Measurements from ENCODE around the gene RBM20. TPM values are rescaled to one million over a fixed set of nuclear protein-coding genes. Genes with fewer than 3 reads are reported as not detected.
A peak's percentile ranks its signal among the peaks of the same experiment; 100 is the strongest.

Gene RBM20
- total RNA-seq, 1 donor from 2014 or later: 0.32 TPM

DNA sequence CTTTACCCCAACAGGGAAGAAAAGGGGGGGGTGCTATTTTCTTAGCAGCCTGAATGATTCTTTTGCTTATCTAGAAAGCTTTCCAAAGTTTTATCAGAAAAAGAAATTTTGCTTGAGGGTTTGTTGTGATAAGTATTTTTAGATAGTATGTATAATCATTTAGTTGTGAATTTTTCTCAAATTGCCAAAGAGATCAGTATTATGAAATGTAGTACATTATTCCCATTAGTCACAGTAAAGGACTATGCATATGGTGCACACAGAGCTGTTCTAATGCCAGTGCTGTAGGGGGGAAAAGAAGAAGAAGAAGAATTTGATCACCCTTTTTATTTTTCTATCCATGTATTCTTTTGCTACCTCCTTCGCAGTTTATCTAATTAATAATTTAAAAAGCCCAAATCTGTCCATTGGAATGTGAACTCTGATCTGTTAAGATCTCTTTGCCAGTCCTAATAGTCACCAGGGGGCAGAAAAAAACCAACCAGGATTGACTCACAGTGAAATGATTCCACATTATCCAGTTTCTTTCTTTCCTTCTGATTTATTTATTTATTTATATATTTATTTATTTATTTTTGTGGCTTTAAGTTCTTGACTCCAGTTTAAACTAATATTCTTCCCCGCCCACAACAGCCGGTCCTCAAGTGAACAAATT, 4.7 kb downstream of the RBM20 start:
- Mint-ChIP-seq H3K36me3 (no peaks in the 10 kb centered on the region), H3K27me3 (ENCODE audit: insufficient read depth, low read depth) (peaks cover 12% of the 10 kb centered on the region), H3K4me1 (peaks cover 46% of the 10 kb centered on the region), H3K9me3 (no peaks in the 10 kb centered on the region), H3K27ac (no peak overlapping the region), H3K4me3 (no peak overlapping the region)
- Histone ChIP-seq H3K27me3 (peaks cover 52% of the 10 kb centered on the region), H3K9me3 (ENCODE audit: low read depth) (no peaks in the 10 kb centered on the region), H3K9ac (no peak overlapping the region), H3K36me3 (no peaks in the 10 kb centered on the region), H3K4me2 (no peak overlapping the region), H3K79me2 (ENCODE audit: low read depth) (no peaks in the 10 kb centered on the region), H4K20me1 (ENCODE audit: low read depth) (peaks cover 9% of the 10 kb centered on the region), H3K27ac (no peak overlapping the region), H3K4me3 (no peak overlapping the region), H3K4me1 (peaks cover 17% of the 10 kb centered on the region), H3F3A (ENCODE audit: low read depth) (peaks cover 1% of the 10 kb centered on the region), H2AFZ (replicated peaks) (no peak overlapping the region)
- TF ChIP-seq, protein P1, sequence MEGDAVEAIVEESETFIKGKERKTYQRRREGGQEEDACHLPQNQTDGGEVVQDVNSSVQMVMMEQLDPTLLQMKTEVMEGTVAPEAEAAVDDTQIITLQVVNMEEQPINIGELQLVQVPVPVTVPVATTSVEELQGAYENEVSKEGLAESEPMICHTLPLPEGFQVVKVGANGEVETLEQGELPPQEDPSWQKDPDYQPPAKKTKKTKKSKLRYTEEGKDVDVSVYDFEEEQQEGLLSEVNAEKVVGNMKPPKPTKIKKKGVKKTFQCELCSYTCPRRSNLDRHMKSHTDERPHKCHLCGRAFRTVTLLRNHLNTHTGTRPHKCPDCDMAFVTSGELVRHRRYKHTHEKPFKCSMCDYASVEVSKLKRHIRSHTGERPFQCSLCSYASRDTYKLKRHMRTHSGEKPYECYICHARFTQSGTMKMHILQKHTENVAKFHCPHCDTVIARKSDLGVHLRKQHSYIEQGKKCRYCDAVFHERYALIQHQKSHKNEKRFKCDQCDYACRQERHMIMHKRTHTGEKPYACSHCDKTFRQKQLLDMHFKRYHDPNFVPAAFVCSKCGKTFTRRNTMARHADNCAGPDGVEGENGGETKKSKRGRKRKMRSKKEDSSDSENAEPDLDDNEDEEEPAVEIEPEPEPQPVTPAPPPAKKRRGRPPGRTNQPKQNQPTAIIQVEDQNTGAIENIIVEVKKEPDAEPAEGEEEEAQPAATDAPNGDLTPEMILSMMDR (IDR thresholded peaks at IDR 0.05): no peak
- no peak for TF ChIP-seq EZH2 (IDR thresholded peaks at IDR 0.05)
- TF ChIP-seq EZH2phosphoT487 (IDR thresholded peaks at IDR 0.05): no peak
- DNase-seq (ENCODE audit: low spot score): no peak

DNA sequence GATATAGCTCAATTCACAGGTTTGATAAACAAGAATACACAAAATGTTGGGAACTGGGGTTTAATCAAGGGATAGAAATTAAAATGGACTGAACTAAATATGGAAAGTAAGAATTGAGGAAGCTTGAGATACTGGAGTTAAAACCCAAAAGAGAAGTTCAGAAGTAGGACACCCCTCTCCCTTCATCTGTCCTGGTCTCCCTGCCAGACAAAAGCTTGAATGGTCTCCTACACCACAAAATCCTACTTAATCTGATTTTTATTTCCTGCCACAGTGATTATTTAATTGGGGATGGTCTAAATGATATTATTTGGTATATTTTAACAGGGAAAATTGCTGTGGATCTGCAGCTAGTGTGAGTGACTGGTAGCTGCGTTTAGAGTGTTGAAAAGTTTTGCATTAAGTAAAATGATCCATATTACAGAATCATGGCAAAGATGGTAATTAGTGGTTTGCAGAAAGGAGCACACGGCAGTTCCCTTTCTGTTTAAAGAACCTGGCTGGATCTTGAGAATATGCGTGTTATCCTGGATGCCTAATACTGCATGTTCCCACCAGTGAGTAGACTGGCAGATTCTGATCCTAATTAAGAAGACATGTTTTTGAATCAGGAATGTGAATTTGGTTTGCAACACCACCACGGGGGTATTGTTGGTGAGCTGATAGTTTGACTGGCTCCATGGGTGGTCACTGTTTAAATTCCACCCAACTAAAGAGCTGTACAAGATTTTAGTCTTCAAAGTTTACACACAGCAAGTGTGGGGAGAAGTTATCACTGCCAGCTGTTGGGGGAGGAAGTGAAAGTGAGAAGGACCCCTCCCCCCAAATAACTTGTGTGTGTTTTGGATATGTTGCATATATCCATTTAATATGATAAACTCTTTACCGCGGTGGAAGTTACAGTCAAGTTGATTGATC, 5.5 kb downstream of the RBM20 start:
- Histone ChIP-seq H3K4me3 (no peak overlapping the region), H3K4me2 (no peak overlapping the region), H3K79me2 (ENCODE audit: low read depth) (no peaks in the 10 kb centered on the region), H3F3A (ENCODE audit: low read depth) (no peaks in the 10 kb centered on the region), H3K4me1 (peaks cover 15% of the 10 kb centered on the region), H3K27ac (no peak overlapping the region), H2AFZ (replicated peaks) (no peak overlapping the region), H3K27me3 (peaks cover 44% of the 10 kb centered on the region), H3K9me3 (ENCODE audit: low read depth) (no peaks in the 10 kb centered on the region), H4K20me1 (ENCODE audit: low read depth) (peaks cover 9% of the 10 kb centered on the region), H3K36me3 (no peaks in the 10 kb centered on the region), H3K9ac (no peak overlapping the region)
- H3K27me3 Mint-ChIP-seq (ENCODE audit: insufficient read depth, low read depth): peaks cover 11% of the 10 kb centered on the region
- peak; percentile 45 for DNase-seq (ENCODE audit: low spot score)
- H3K36me3 Mint-ChIP-seq: no peaks in the 10 kb centered on the region
- H3K4me3 Mint-ChIP-seq: no peak overlapping the region
- TF ChIP-seq EZH2 (IDR thresholded peaks at IDR 0.05): no peak
- no peak for TF ChIP-seq EZH2phosphoT487 (IDR thresholded peaks at IDR 0.05)
- TF ChIP-seq, protein P1 (IDR thresholded peaks at IDR 0.05): no peak
- no peaks in the 10 kb centered on the region for H3K9me3 Mint-ChIP-seq
- peaks cover 46% of the 10 kb centered on the region for H3K4me1 Mint-ChIP-seq
- peak overlapping the region; percentile 18 for H3K27ac Mint-ChIP-seq

DNA sequence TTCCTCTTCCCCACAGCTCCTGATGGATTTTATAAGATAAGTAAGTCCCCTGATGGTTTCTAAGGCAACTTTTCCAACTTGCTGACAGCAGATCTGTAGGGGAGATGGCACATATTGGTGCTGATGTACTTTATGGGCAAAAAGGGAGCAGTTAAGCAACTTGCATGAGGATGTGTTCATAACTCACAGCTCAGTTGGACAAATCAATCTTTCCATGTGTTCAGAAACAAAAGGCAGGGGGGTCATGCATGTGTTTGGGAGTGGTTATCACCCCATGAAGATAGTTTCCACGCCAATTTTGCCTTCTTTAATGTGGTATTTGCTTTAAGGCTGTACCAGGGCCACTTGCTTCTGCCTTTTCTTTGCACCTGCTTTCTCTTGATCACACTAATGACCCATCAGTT, 6.1 kb downstream of the RBM20 start:
- peaks cover 5% of the 10 kb centered on the region for H3K27me3 Mint-ChIP-seq (ENCODE audit: insufficient read depth, low read depth)
- DNase-seq (ENCODE audit: low spot score): no peak
- no peak overlapping the region for H2AFZ ChIP-seq (replicated peaks)
- no peaks in the 10 kb centered on the region for H3K9me3 ChIP-seq (ENCODE audit: low read depth)
- no peaks in the 10 kb centered on the region for H3K9me3 Mint-ChIP-seq
- H3K4me1 Mint-ChIP-seq: peaks cover 44% of the 10 kb centered on the region
- no peak overlapping the region for H3K4me2 ChIP-seq
- no peak overlapping the region for H3K4me3 ChIP-seq
- H4K20me1 ChIP-seq (ENCODE audit: low read depth): peaks cover 3% of the 10 kb centered on the region
- H3K36me3 ChIP-seq: no peaks in the 10 kb centered on the region
- H3K4me1 ChIP-seq: peaks cover 11% of the 10 kb centered on the region
- H3K79me2 ChIP-seq (ENCODE audit: low read depth): no peaks in the 10 kb centered on the region
- H3K27ac ChIP-seq: no peak overlapping the region
- no peak overlapping the region for H3K4me3 Mint-ChIP-seq
- no peak overlapping the region for H3K9ac ChIP-seq
- no peaks in the 10 kb centered on the region for H3F3A ChIP-seq (ENCODE audit: low read depth)
- TF ChIP-seq EZH2 (IDR thresholded peaks at IDR 0.05): no peak
- TF ChIP-seq, protein P1 (IDR thresholded peaks at IDR 0.05): no peak
- TF ChIP-seq EZH2phosphoT487 (IDR thresholded peaks at IDR 0.05): no peak
- peaks cover 37% of the 10 kb centered on the region for H3K27me3 ChIP-seq
- no peaks in the 10 kb centered on the region for H3K36me3 Mint-ChIP-seq
- no peak overlapping the region for H3K27ac Mint-ChIP-seq

Measured in neural progenitor cell (in vitro differentiated cells).